Left ventricle myocardium inferior (tissue), 1 donor: ENCODE measurements around the gene PIAS2. TPM values are rescaled to one million over a fixed set of nuclear protein-coding genes. Genes with fewer than 3 reads are reported as not detected.

Source experiments
- DNase-seq: peaks from one replicate; pipeline ENCODE4 v3.0.0-alpha.2; 2020
- H3K27ac ChIP-seq: fragments of 200-600 bp; replicated peaks from 2 replicates; pipeline ENCODE4 v1.8.0; 2021
- H3K27me3 ChIP-seq: fragments of 200-600 bp; 2 replicates; pipeline ENCODE4 v1.8.0; 2021; ENCODE audit warnings: low read depth
- H3K36me3 ChIP-seq: fragments of 200-600 bp; 2 replicates; pipeline ENCODE4 v1.8.0; 2021
- H3K4me1 ChIP-seq: fragments of 200-600 bp; 2 replicates; pipeline ENCODE4 v1.8.0; 2021
- H3K4me3 ChIP-seq: fragments of 200-600 bp; 2 replicates; pipeline ENCODE4 v1.8.0; 2021; ENCODE audit warnings: mild to moderate bottlenecking, moderate library complexity
- H3K9me3 ChIP-seq: fragments of 200-600 bp; replicated peaks from 2 replicates; pipeline ENCODE4 v1.8.0; 2021
- CTCF ChIP-seq: fragments of 200-600 bp; IDR thresholded peaks from 2 replicates; pipeline ENCODE4 v1.8.0; 2021; ENCODE audit warnings: antibody characterized with exemption, mild to moderate bottlenecking, borderline replicate concordance
- intact Hi-C: fragments of 100-400 bp; cut with micrococcal nuclease; formaldehyde crosslinking; loops from one replicate; pipeline ENCODE4 v1.11.0; 2022
- total RNA-seq: library from RNA; stranded (reverse); fragmentation: NEBNext Ultra II Directional; extraction: Animal tissue kit (Norgen Biotek cat#: 25700); gene quantifications from one replicate; pipeline ENCODE4 v1.2.1, GENCODE V29; 2021
- donor health status: DM: no; HTN: yes; CAD: no; lungs with severe emphysema.

The PIAS2 gene
- total RNA-seq, 1 donor from 2014 or later = 33.2 TPM

GRCh38 chr18:46893360-46893759 lies 23.9 kb downstream of the PIAS2 start:
- intact Hi-C loops = no loop called here
- Histone ChIP-seq H3K36me3 (peaks cover 24% of the 10 kb centered on the region), H3K4me1 (peaks cover 29% of the 10 kb centered on the region), H3K27ac (no peak overlapping the region), H3K4me3 (no peak overlapping the region), H3K9me3 (peaks cover 16% of the 10 kb centered on the region), H3K27me3 (no peaks in the 10 kb centered on the region)
- no peak for TF ChIP-seq CTCF
- DNase-seq = no peak

- Histone ChIP-seq H3K36me3 (peaks cover 29% of the 10 kb centered on the region), H3K4me1 (peaks cover 29% of the 10 kb centered on the region), H3K27ac (no peak overlapping the region), H3K27me3 (no peaks in the 10 kb centered on the region), H3K4me3 (no peak overlapping the region), H3K9me3 (peaks cover 22% of the 10 kb centered on the region)
- no peak for DNase-seq
- no peak for TF ChIP-seq CTCF
- intact Hi-C loops = no loop called here
These were observed 24.5 kb downstream of the PIAS2 start for GRCh38 chr18:46892842-46893241.

GRCh38 chr18:46891742-46892214 lies 25.5 kb downstream of the PIAS2 start:
- peaks cover 20% of the 10 kb centered on the region for H3K4me1 ChIP-seq
- intact Hi-C loops = no loop called here

GRCh38 chr18:46888965-46889364 lies 28.3 kb downstream of the PIAS2 start:
- Histone ChIP-seq H3K27me3 (no peaks in the 10 kb centered on the region), H3K4me3 (no peak overlapping the region), H3K4me1 (peaks cover 11% of the 10 kb centered on the region), H3K9me3 (peaks cover 29% of the 10 kb centered on the region), H3K27ac (no peak overlapping the region), H3K36me3 (peaks cover 32% of the 10 kb centered on the region)
- no peak for DNase-seq
- TF ChIP-seq CTCF = no peak
- intact Hi-C loops = no loop called here

More at GRCh38 chr18:46891742-46892214, 25.5 kb downstream of the PIAS2 start:
- Histone ChIP-seq H3K4me3 (no peak overlapping the region), H3K27me3 (no peaks in the 10 kb centered on the region), H3K27ac (no peak overlapping the region), H3K36me3 (peaks cover 32% of the 10 kb centered on the region), H3K9me3 (peaks cover 29% of the 10 kb centered on the region)
- TF ChIP-seq CTCF = no peak
- no peak for DNase-seq

GRCh38 chr18:46886893-46887292 lies 30.4 kb downstream of the PIAS2 start:
- no peak overlapping the region for H3K4me3 ChIP-seq
- peaks cover 32% of the 10 kb centered on the region for H3K36me3 ChIP-seq
- TF ChIP-seq CTCF = no peak
- H3K27ac ChIP-seq = no peak overlapping the region
- H3K27me3 ChIP-seq = no peaks in the 10 kb centered on the region
- no peak for DNase-seq
- peaks cover 29% of the 10 kb centered on the region for H3K9me3 ChIP-seq
- intact Hi-C loops = no loop called here
- no peaks in the 10 kb centered on the region for H3K4me1 ChIP-seq
